ENCODE measurements around the gene APC2.

Gene APC2

GRCh38 chr19:1411255-1412191, 38.4 kb upstream of the APC2 start:
- TF ChIP-seq CTCF (IDR thresholded peaks at IDR 0.05; ENCODE audit: low read depth, low read length) = no peak

GRCh38 chr19:1412323-1412923, 37.5 kb upstream of the APC2 start:
- no peak for DNase-seq (ENCODE audit: extremely low read depth, low read depth)
- no peak for TF ChIP-seq CTCF (IDR thresholded peaks at IDR 0.05; ENCODE audit: low read depth, low read length)

More at GRCh38 chr19:1411255-1412191, 38.4 kb upstream of the APC2 start:
- DNase-seq (ENCODE audit: extremely low read depth, low read depth) = no peak

GRCh38 chr19:1412995-1413800, 36.7 kb upstream of the APC2 start:
- TF ChIP-seq CTCF (IDR thresholded peaks at IDR 0.05; ENCODE audit: low read depth, low read length) = no peak
- no peak for DNase-seq (ENCODE audit: extremely low read depth, low read depth)

- TF ChIP-seq CTCF (IDR thresholded peaks at IDR 0.05; ENCODE audit: low read depth, low read length) = no peak
- DNase-seq (ENCODE audit: extremely low read depth, low read depth) = no peak
Measured at GRCh38 chr19:1416014-1416841, 33.7 kb upstream of the APC2 start.

GRCh38 chr19:1417145-1417544, 32.8 kb upstream of the APC2 start:
- DNase-seq (ENCODE audit: extremely low read depth, low read depth) = no peak
- no peak for TF ChIP-seq CTCF (IDR thresholded peaks at IDR 0.05; ENCODE audit: low read depth, low read length)

GRCh38 chr19:1417681-1418495, 32.0 kb upstream of the APC2 start:
- no peak for DNase-seq (ENCODE audit: extremely low read depth, low read depth)
- TF ChIP-seq CTCF (IDR thresholded peaks at IDR 0.05; ENCODE audit: low read depth, low read length) = no peak

Measured in AG09319 (cell line).